Cardiac fibroblast (primary cell): ENCODE data around the gene ZFYVE9.
"Not testable (repeated sequence)": the region's sequence is repeated elsewhere in the genome, so short reads cannot be mapped to it uniquely, and the experiment has no call there.

Experiments
- DNase-seq, 2 donors: peaks; one replicate each; pipeline versions ENCODE4 v3.0.0 to v3.0.0-alpha.2; 2010; ENCODE audit warnings: low read depth in 2 of 2
- H3K4me3 ChIP-seq, 2 donors: replicated peaks in 1 of 2; 1 replicate in 1 of 2; 2 replicates in 1 of 2; pipeline ENCODE4 v1.5.1; 2011; ENCODE audit warnings: low read depth in 2 of 2, low read length in 2 of 2, mild to moderate bottlenecking in 2 of 2, moderate library complexity in 1 of 2
- TF ChIP-seq, protein P1 (sequence below): IDR thresholded peaks from one replicate; pipeline ENCODE4 v1.5.1; 2011; ENCODE audit warnings: low read depth, mild to moderate bottlenecking, low read length, inconsistent platforms

The ZFYVE9 gene

GRCh38 chr1:52193985-52194384, 52.1 kb downstream of the ZFYVE9 start:
- no peak overlapping the region for H3K4me3 ChIP-seq
- DNase-seq, result no peak
- TF ChIP-seq, protein P1, sequence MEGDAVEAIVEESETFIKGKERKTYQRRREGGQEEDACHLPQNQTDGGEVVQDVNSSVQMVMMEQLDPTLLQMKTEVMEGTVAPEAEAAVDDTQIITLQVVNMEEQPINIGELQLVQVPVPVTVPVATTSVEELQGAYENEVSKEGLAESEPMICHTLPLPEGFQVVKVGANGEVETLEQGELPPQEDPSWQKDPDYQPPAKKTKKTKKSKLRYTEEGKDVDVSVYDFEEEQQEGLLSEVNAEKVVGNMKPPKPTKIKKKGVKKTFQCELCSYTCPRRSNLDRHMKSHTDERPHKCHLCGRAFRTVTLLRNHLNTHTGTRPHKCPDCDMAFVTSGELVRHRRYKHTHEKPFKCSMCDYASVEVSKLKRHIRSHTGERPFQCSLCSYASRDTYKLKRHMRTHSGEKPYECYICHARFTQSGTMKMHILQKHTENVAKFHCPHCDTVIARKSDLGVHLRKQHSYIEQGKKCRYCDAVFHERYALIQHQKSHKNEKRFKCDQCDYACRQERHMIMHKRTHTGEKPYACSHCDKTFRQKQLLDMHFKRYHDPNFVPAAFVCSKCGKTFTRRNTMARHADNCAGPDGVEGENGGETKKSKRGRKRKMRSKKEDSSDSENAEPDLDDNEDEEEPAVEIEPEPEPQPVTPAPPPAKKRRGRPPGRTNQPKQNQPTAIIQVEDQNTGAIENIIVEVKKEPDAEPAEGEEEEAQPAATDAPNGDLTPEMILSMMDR, result no peak

DNA sequence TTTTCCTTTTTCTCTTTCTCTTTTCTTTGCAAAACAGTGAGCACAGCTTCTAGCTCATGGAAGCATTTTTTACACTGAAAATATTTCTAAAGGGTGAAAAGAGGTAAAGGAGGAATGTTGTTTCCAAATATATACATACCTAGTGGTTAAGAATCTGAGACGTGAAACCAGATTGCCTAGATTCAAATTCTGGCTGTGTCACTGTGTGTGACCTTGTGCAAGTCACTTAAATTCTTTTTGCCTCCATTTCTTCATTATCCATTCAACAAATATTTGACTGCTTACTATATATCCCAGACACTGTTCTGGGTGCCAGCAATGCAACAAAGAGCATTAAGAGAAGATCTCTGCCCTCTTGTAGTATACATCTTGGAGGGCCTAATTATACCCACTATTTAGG, 53.3 kb downstream of the ZFYVE9 start:
- no peak overlapping the region for H3K4me3 ChIP-seq
- DNase-seq, result peak in 1 of 2 donors; percentile 43
- TF ChIP-seq, protein P1, result no peak

DNA sequence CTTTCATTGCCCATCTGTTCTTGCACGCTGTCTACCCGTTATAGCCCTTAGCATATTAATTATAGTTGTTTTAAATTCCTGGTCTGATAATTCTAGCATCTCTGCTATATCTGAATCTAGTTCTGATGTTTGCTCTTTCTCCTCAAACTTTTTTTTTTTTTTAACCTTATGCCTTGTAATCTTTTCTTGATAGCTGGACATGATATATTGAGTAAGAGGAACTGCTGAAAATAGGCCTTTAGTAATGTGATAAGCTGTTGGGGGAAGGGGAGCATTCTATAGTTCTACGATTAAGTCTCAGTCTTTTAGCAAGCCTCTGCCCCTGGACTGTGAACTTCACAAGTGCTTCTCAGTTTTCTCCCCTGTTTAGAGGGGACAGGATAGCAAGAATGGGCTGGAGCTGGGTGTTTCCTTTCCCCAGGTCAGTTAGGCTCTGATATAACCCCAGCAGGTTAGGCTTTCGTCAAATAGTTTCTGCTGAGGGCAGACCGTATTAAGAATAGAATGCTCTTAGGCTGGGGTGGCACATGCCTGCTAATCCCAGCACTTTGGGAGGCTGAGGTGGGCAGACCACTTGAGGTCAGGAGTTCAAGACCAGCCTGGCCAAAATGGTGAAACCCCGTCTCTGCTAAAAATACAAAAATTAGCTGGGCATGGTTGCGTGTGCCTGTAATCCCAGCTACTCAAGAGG, 62.2 kb downstream of the ZFYVE9 start:
- no peak overlapping the region for H3K4me3 ChIP-seq
- DNase-seq, result no peak
- TF ChIP-seq, protein P1, result no peak

DNA sequence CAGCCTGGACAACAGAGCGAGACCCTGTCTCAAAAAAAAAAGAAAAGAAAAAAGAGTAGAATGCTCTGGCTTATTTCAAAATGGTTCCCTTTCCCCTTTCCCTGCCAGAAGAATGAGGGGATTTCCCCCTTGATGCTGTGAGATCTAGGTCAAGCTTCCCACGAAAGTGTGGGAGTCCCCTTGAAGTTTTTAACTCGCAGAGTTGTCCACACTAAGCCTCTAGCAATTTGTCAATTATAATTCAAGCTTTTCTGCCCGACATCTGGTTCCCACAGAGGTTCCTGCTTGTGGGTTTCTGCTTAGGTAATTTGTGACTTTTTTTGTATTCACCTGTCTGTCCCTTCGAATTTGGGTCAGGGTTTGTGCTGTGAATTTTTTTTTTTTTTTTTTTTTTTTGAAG, 62.8 kb downstream of the ZFYVE9 start:
- no peak for DNase-seq
- H3K4me3 ChIP-seq, result no peak overlapping the region
- TF ChIP-seq, protein P1, result no peak

- not testable (repeated sequence) for H3K4me3 ChIP-seq, DNase-seq
These were observed 64.8 kb downstream of the ZFYVE9 start for GRCh38 chr1:52206686-52207085.

GRCh38 chr1:52209429-52209828, 67.5 kb downstream of the ZFYVE9 start:
- TF ChIP-seq, protein P1, result no peak
- DNase-seq, result no peak
- no peak overlapping the region for H3K4me3 ChIP-seq

GRCh38 chr1:52210044-52210443, 68.2 kb downstream of the ZFYVE9 start:
- DNase-seq, result no peak
- TF ChIP-seq, protein P1, result no peak
- H3K4me3 ChIP-seq, result no peak overlapping the region
